Astrocyte (in vitro differentiated cells and primary cell): ENCODE data around the gene OSBPL2. TPM values are rescaled to one million over a fixed set of nuclear protein-coding genes. Genes with fewer than 3 reads are reported as not detected.

Experiments used
- DNase-seq: peaks from one replicate; pipeline ENCODE4 v3.0.0-alpha.2; 2010; ENCODE audit warnings: low read depth
- FAIRE-seq: peaks from 2 replicates; lab custom pipeline; 2011; peaks lifted over from hg19 to GRCh38; lab: Jason Lieb, UNC
- H2AFZ ChIP-seq: 2 replicates; pipeline ENCODE4 v1.6.0; 2012; ENCODE audit warnings: low read depth, low read length, inconsistent platforms
- H3K27ac ChIP-seq: 2 replicates; pipeline ENCODE4 v1.5.1; 2011; ENCODE audit warnings: low read depth, low read length, inconsistent platforms
- H3K27me3 ChIP-seq: 2 replicates; pipeline ENCODE4 v1.6.0; 2011; ENCODE audit warnings: low read length, inconsistent platforms; ENCODE audit not compliant: insufficient read depth
- H3K36me3 ChIP-seq: 2 replicates; pipeline ENCODE4 v1.5.1; 2011; ENCODE audit warnings: low read length, inconsistent platforms; ENCODE audit not compliant: insufficient read depth
- H3K4me1 ChIP-seq: 2 replicates; pipeline ENCODE4 v1.5.1; 2011; ENCODE audit warnings: low read length, inconsistent platforms; ENCODE audit not compliant: insufficient read depth
- H3K4me2 ChIP-seq: 2 replicates; pipeline ENCODE4 v1.6.0; 2012; ENCODE audit warnings: low read length, inconsistent platforms
- H3K4me3 ChIP-seq: 2 replicates; pipeline ENCODE4 v1.5.1; 2011; ENCODE audit warnings: low read depth, mild to moderate bottlenecking, low read length, inconsistent platforms; ENCODE audit not compliant: insufficient read depth
- H3K79me2 ChIP-seq: 2 replicates; pipeline ENCODE4 v1.6.0; 2012; ENCODE audit warnings: mild to moderate bottlenecking, low read length, inconsistent platforms; ENCODE audit not compliant: insufficient read depth
- H3K9ac ChIP-seq: 2 replicates; pipeline ENCODE4 v1.6.0; 2012; ENCODE audit warnings: mild to moderate bottlenecking, low read length, inconsistent platforms
- H3K9me3 ChIP-seq: 2 replicates; pipeline ENCODE4 v1.5.1; 2012; ENCODE audit warnings: low read depth, mild to moderate bottlenecking, low read length, inconsistent platforms; ENCODE audit not compliant: insufficient read depth
- H4K20me1 ChIP-seq: 2 replicates; pipeline ENCODE4 v1.6.0; 2012; ENCODE audit warnings: low read length, inconsistent platforms; ENCODE audit not compliant: insufficient read depth
- H3K27ac Mint-ChIP-seq: one replicate; pipeline ENCODE4 v1.8.0; 2021; ENCODE audit warnings: mild to moderate bottlenecking, mixed read lengths; ENCODE audit not compliant: unreplicated experiment
- H3K27me3 Mint-ChIP-seq: one replicate; pipeline ENCODE4 v1.8.0; 2021; ENCODE audit warnings: low read depth, mixed read lengths; ENCODE audit not compliant: unreplicated experiment
- H3K36me3 Mint-ChIP-seq: one replicate; pipeline ENCODE4 v1.8.0; 2021; ENCODE audit warnings: low read depth, mixed read lengths; ENCODE audit not compliant: unreplicated experiment
- H3K4me1 Mint-ChIP-seq: one replicate; pipeline ENCODE4 v1.8.0; 2021; ENCODE audit warnings: low read depth, mixed read lengths; ENCODE audit not compliant: unreplicated experiment
- H3K4me3 Mint-ChIP-seq: one replicate; pipeline ENCODE4 v1.8.0; 2021; ENCODE audit warnings: mild to moderate bottlenecking, moderate library complexity, mixed read lengths; ENCODE audit not compliant: unreplicated experiment
- H3K9me3 Mint-ChIP-seq: one replicate; pipeline ENCODE4 v1.8.0; 2021; ENCODE audit warnings: mild to moderate bottlenecking, mixed read lengths; ENCODE audit not compliant: unreplicated experiment
- EZH2 ChIP-seq: IDR thresholded peaks from 2 replicates; pipeline ENCODE4 v1.6.1; 2012; ENCODE audit warnings: mild to moderate bottlenecking, low read length, inconsistent platforms; ENCODE audit not compliant: insufficient read depth
- total RNA-seq: library from RNA; stranded (reverse); gene quantifications from 2 replicates; pipeline ENCODE4 v1.2.1, GENCODE V29; 2021
- TF ChIP-seq, protein P1 (sequence below): IDR thresholded peaks from 2 replicates; pipeline ENCODE4 v1.5.1; 2011; ENCODE audit warnings: low read depth, mild to moderate bottlenecking, inconsistent platforms, low read length, moderate library complexity; ENCODE audit not compliant: insufficient read depth

OSBPL2 gene
- total RNA-seq, 1 donor from 2014 or later: 60.3 TPM

DNA sequence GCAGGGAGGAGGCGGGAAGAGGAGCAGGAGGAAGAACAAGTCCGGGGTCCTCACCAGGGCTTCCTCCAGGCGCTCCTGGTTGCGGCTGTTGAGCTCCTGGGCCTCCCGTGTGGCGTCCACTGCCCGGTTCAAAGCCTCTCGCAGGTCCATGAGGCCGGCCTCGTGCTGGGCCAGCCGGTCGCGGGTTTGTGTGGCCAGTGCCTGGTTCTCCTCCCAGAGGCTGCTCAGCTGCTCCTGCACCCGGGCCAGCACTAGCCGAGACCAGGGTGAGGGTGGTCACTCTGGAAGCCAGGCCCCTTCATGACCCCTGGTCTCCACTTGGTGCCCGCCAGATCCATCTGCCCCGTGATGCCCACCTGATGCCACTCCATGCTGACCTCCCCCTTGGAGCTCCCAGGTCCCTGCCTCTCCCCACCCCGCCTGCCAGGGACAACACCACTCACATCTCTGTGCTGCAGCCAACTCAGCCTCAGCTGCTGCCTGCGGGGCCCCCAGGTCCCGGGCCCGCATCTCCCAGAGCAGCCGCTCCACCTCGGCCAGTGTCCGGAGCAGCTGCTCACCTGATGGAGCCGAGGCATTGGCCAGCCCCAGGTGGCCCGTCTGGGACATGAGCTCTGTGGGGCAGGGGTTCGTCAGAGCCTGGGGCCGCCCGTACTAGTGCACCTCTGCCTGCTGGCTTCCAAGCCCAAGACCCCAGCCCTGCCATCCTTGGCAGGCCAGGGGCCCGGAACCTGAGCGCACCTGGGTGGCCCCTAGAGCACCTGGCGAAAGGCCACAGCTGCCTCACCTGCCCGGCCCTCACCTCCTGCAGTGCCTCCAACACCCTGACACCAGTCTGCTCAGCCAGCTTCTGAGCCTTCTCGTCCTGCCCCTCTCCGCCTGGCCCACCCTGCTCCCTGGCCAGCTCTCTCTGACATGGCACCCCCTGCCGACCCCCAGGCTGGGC is 80.4 kb downstream of the OSBPL2 start:
- Histone ChIP-seq H3K9me3 (no peaks in the 10 kb centered on the region), H3K79me2 (no peaks in the 10 kb centered on the region), H3K9ac (no peak overlapping the region), H3K36me3 (no peaks in the 10 kb centered on the region), H3K4me1 (no peaks in the 10 kb centered on the region), H3K27me3 (no peaks in the 10 kb centered on the region), H4K20me1 (no peaks in the 10 kb centered on the region), H3K4me3 (no peak overlapping the region), H3K27ac (no peak overlapping the region), H3K4me2 (no peak overlapping the region), H2AFZ (no peak overlapping the region)
- Mint-ChIP-seq H3K27me3 (no peaks in the 10 kb centered on the region), H3K9me3 (no peaks in the 10 kb centered on the region), H3K27ac (no peak overlapping the region), H3K4me3 (no peak overlapping the region), H3K4me1 (no peaks in the 10 kb centered on the region), H3K36me3 (peaks cover 15% of the 10 kb centered on the region)
- DNase-seq (no peak), FAIRE-seq (no peak)
- no peak for TF ChIP-seq EZH2
- TF ChIP-seq, protein P1, sequence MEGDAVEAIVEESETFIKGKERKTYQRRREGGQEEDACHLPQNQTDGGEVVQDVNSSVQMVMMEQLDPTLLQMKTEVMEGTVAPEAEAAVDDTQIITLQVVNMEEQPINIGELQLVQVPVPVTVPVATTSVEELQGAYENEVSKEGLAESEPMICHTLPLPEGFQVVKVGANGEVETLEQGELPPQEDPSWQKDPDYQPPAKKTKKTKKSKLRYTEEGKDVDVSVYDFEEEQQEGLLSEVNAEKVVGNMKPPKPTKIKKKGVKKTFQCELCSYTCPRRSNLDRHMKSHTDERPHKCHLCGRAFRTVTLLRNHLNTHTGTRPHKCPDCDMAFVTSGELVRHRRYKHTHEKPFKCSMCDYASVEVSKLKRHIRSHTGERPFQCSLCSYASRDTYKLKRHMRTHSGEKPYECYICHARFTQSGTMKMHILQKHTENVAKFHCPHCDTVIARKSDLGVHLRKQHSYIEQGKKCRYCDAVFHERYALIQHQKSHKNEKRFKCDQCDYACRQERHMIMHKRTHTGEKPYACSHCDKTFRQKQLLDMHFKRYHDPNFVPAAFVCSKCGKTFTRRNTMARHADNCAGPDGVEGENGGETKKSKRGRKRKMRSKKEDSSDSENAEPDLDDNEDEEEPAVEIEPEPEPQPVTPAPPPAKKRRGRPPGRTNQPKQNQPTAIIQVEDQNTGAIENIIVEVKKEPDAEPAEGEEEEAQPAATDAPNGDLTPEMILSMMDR: no peak

DNA sequence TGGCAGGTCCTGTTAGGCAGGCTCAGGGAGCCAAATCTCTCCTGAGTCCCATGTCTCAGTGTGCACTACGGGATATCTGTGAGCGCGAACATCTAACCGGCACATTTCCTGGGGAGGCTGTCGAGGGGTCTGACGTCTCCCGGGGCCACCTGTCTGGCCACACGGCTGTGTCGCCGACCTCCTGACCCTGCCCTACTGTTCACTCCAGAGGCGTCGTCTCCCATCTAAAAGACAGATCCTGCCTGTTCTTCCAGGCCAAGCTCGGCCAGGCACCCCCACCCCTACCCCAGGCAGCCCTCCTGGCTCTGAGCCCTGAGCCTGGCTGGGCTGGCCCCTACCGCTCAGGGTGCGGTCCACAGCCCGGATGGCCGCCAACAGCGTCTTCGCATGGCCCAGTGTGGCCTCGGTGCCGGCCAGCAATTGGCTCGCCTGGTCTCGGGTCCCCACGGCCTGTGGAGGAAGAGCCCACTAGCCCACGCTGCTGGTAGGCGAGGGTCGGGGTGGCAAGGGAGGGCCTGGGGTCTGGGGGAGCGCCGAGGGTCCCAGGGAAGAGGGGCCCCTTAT is 81.1 kb downstream of the OSBPL2 start:
- no peaks in the 10 kb centered on the region for H3K27me3 Mint-ChIP-seq
- DNase-seq: no peak
- no peaks in the 10 kb centered on the region for H3K36me3 ChIP-seq
- H3K36me3 Mint-ChIP-seq: peaks cover 15% of the 10 kb centered on the region
- no peaks in the 10 kb centered on the region for H3K4me1 ChIP-seq
- no peak overlapping the region for H3K4me3 ChIP-seq
- no peaks in the 10 kb centered on the region for H3K4me1 Mint-ChIP-seq
- H3K9ac ChIP-seq: no peak overlapping the region
- no peaks in the 10 kb centered on the region for H4K20me1 ChIP-seq
- no peak overlapping the region for H2AFZ ChIP-seq
- no peak overlapping the region for H3K27ac ChIP-seq
- no peaks in the 10 kb centered on the region for H3K79me2 ChIP-seq
- no peaks in the 10 kb centered on the region for H3K27me3 ChIP-seq
- no peak overlapping the region for H3K4me2 ChIP-seq
- H3K27ac Mint-ChIP-seq: peak overlapping the region; percentile 58
- no peak for FAIRE-seq
- H3K9me3 Mint-ChIP-seq: no peaks in the 10 kb centered on the region
- TF ChIP-seq EZH2: no peak
- TF ChIP-seq, protein P1: no peak
- H3K4me3 Mint-ChIP-seq: no peak overlapping the region
- no peaks in the 10 kb centered on the region for H3K9me3 ChIP-seq
